Subcutaneous adipose tissue (tissue), 4 donors: ENCODE measurements around the gene IGSF23. TPM values are rescaled to one million over a fixed set of nuclear protein-coding genes. Genes with fewer than 3 reads are reported as not detected.

Experiments used
- CTCF ChIP-seq: fragments of 450-650 bp; IDR thresholded peaks from one replicate; pipeline ENCODE4 v1.5.1; 2016; ENCODE audit warnings: low read depth, mild to moderate bottlenecking, control low read depth, antibody characterized with exemption, moderate library complexity
- total RNA-seq, 4 donors: library from RNA; depleted of rRNA; stranded (reverse); fragments of >200 nt; gene quantifications; one replicate each; pipeline ENCODE4 v1.1.0, GENCODE V29; 2016

Gene IGSF23
- total RNA-seq, 4 donors from 2014 or later = not detected

- TF ChIP-seq CTCF = no peak
These were observed 14.5 kb upstream of the IGSF23 start for GRCh38 chr19:44598880-44599279.

GRCh38 chr19:44600466-44600865, 12.9 kb upstream of the IGSF23 start:
- no peak for TF ChIP-seq CTCF

- TF ChIP-seq CTCF = no peak
These were observed 11.3 kb upstream of the IGSF23 start for GRCh38 chr19:44602081-44602480.

DNA sequence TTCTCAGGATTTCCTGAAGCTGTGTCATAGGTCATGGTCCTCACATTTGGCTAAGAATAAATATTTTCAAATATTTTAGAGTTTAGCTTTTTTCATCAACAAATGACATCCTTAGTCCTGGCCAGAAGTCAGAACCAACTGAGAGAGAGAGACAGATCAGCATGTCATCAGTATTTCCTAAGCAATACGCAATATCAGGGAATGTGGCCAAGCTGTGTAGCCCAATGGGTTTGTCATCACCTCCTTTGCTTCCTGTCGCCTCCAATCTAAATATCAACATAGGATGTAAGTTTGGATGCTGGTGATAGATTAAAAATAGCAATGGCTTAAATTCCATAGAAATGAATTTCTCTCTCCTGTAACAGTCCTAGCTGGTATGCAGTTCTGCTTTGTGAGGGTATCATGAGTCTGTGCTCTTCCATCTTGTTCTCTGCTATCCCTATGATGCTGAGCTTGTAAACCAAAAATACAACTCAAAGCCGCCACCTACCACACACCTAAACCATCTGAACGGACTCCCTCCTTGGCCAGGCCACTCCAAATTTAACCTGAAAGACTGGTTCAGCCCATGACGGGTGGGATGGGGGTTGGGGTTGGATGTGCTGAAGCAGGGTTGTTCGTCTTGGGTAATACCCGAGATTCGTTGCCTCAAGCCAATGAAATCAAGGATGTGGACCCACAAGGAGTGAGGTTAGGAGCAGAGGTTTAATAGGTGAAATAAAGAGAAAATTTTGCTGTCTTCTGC, 10.0 kb upstream of the IGSF23 start:
- no peak for TF ChIP-seq CTCF

- no peak for TF ChIP-seq CTCF
These were observed 9.1 kb upstream of the IGSF23 start for GRCh38 chr19:44604241-44604640.

DNA sequence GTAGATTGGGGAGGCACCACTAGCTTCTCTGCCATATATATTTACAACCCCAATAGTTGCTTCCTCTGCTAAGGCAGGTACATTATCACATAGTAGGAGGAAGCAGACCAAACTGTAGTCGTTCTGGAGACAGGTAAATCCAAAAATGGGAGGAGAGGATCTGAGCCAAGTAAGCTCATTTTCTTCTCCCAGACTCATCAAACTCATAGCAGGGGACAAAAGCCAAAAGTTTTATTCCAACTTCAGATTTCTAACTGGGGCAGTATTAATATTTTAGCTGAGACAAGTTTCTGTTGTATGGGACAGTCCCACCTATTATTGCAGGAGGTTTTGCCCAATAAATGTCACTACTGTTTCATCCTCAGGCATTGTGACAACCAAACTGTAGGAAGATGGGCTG, 7.8 kb upstream of the IGSF23 start:
- no peak for TF ChIP-seq CTCF

- TF ChIP-seq CTCF = no peak
These were observed 6.3 kb upstream of the IGSF23 start for GRCh38 chr19:44607049-44607448.
